K562 (cell line): Measurements from ENCODE around the gene WDR62. TPM values are rescaled to one million over a fixed set of nuclear protein-coding genes. Genes with fewer than 3 reads are reported as not detected.
A peak's percentile ranks its signal among the peaks of the same experiment; 100 is the strongest.

Source experiments
- BRD9 ChIP-seq: fragments of 450-650 bp; IDR thresholded peaks from 2 replicates; pipeline ENCODE4 v1.6.1; 2018; ENCODE audit warnings: low read depth; ENCODE audit not compliant: partially characterized antibody
- CBX1 ChIP-seq: sonication (generic); IDR thresholded peaks from 2 replicates; pipeline ENCODE4 v1.6.1; 2016; ENCODE audit warnings: antibody characterized with exemption, low read depth, mild to moderate bottlenecking
- FOXM1 ChIP-seq, 2 experiments: fragments of 450-650 bp in 1 of 2; sonication (generic) in 1 of 2; formaldehyde crosslinking in 1 of 2; IDR thresholded peaks; 2 replicates each; pipeline versions ENCODE4 v1.6.1 to v1.9.0; 2017 to 2022; ENCODE audit warnings: low read depth in 2 of 2, mild to moderate bottlenecking in 2 of 2, missing genetic modification reagents in 1 of 2, moderate library complexity in 1 of 2
- HIVEP1 ChIP-seq: fragments of 250-450 bp; sonication (Bioruptor Pico); IDR thresholded peaks from 2 replicates; pipeline ENCODE4 v1.4.0; 2020; ENCODE audit warnings: mild to moderate bottlenecking
- KDM2B ChIP-seq: fragments of 250-450 bp; sonication (Bioruptor Pico); IDR thresholded peaks from 2 replicates; pipeline ENCODE4 v1.8.0; 2021; ENCODE audit warnings: mild to moderate bottlenecking, moderate library complexity
- KHSRP ChIP-seq: fragments of 450-650 bp; IDR thresholded peaks from 2 replicates; pipeline ENCODE4 v1.6.1; 2017
- MEF2D ChIP-seq: conservative IDR thresholded peaks from 2 replicates; pipeline ENCODE4 v1.6.1; 2016; ENCODE audit warnings: low read depth, missing genetic modification characterization, missing compliant biosample characterization
- PREB ChIP-seq: sonication (generic); formaldehyde crosslinking; IDR thresholded peaks from 2 replicates; pipeline ENCODE4 v1.8.1; 2023; ENCODE audit warnings: mild to moderate bottlenecking, missing genetic modification reagents
- YY1 ChIP-seq, 3 experiments: IDR thresholded peaks; 2 replicates each; pipeline ENCODE4 v1.6.1; 2011; ENCODE audit warnings: low read length in 2 of 3, mild to moderate bottlenecking in 2 of 3, moderate library complexity in 2 of 3, borderline replicate concordance in 1 of 3, control low read depth in 1 of 3, low read depth in 1 of 3; ENCODE audit not compliant: insufficient read depth in 3 of 3, insufficient replicate concordance in 2 of 3, control insufficient read depth in 1 of 3, insufficient read length in 1 of 3; ENCODE audit errors: extremely low read depth in 1 of 3
- ZBTB2 ChIP-seq: fragments of 450-650 bp; IDR thresholded peaks from 2 replicates; pipeline ENCODE4 v1.6.1; 2016; ENCODE audit warnings: antibody characterized with exemption
- ZHX1 ChIP-seq: fragments of 150-350 bp; conservative IDR thresholded peaks from 2 replicates; pipeline ENCODE4 v1.6.1; 2014; ENCODE audit warnings: low read length
- ZNF197 ChIP-seq: fragments of 200-800 bp; sonication (Bioruptor generic); IDR thresholded peaks from 2 replicates; pipeline ENCODE4 v1.6.1; 2016; ENCODE audit warnings: low read depth, missing genetic modification characterization, missing compliant biosample characterization
- ZNF212 ChIP-seq: fragments of 450-650 bp; formaldehyde crosslinking; IDR thresholded peaks from 2 replicates; pipeline ENCODE4 v1.4.0; 2020; ENCODE audit warnings: mild to moderate bottlenecking
- ZNF232 ChIP-seq: sonication (generic); formaldehyde crosslinking; IDR thresholded peaks from 2 replicates; pipeline ENCODE4 v1.8.0; 2022; ENCODE audit warnings: mild to moderate bottlenecking, missing genetic modification reagents
- ZNF384 ChIP-seq: IDR thresholded peaks from 2 replicates; pipeline ENCODE4 v1.6.1; 2012; ENCODE audit warnings: low read depth, low read length, improper control_type of control experiment
- ZNF76 ChIP-seq: fragments of 250-450 bp; sonication (Bioruptor Pico); IDR thresholded peaks from 2 replicates; pipeline ENCODE4 v1.4.0; 2020; ENCODE audit warnings: mild to moderate bottlenecking, moderate library complexity, borderline replicate concordance
- ZNF778 ChIP-seq: fragments of 450-650 bp; formaldehyde crosslinking; IDR thresholded peaks from 2 replicates; pipeline ENCODE4 v1.4.0; 2020; ENCODE audit warnings: mild to moderate bottlenecking, moderate library complexity
- polyA plus RNA-seq, 8 experiments: library from polyadenylated mRNA; depleted of rRNA in 4 of 8; stranded (reverse) in 5 of 8; unstranded in 3 of 8; fragments of >200 nt; fragmentation: Nextera tagmentation in 2 of 8; fragmentation: Illumina TruSeq in 1 of 8; extraction: Ambion mirVana in 2 of 8; extraction: Trizol in 1 of 8; gene quantifications; 2 replicates each; pipeline versions ENCODE4 v1.2.1 to v1.2.3, GENCODE V29; 2011 to 2014; ENCODE audit warnings: inconsistent platforms in 1 of 8, missing spikeins in 1 of 8
- total RNA-seq, 7 experiments: library from RNA; depleted of rRNA in 6 of 7; stranded (reverse); fragments of >200 nt in 6 of 7; fragmentation: Illumina TruSeq in 2 of 7; extraction: Trizol in 2 of 7; gene quantifications; 2 replicates each; pipeline versions ENCODE4 v1.2.1 to v1.2.3, GENCODE V29; 2011 to 2021; ENCODE audit warnings: low replicate concordance in 1 of 7
- TF ChIP-seq, protein P1 (sequence below): fragments of 250-450 bp; sonication (Bioruptor Pico); IDR thresholded peaks from 2 replicates; pipeline ENCODE4 v1.8.0; 2022; ENCODE audit warnings: moderate library complexity, mild to moderate bottlenecking, inconsistent platforms
- TF ChIP-seq, protein P2 (sequence below): fragments of 250-450 bp; sonication (Bioruptor Pico); IDR thresholded peaks from 2 replicates; pipeline ENCODE4 v1.8.0; 2021; ENCODE audit warnings: borderline replicate concordance, mild to moderate bottlenecking, moderate library complexity; ENCODE audit not compliant: poor library complexity, severe bottlenecking

Gene WDR62
- total and polyA plus RNA-seq, 9 of the 15 experiments (the other 6 are each of a cell fraction or from before 2014, with no cell fraction given): 0.35 to 32.8 (median 14.4) TPM

DNA sequence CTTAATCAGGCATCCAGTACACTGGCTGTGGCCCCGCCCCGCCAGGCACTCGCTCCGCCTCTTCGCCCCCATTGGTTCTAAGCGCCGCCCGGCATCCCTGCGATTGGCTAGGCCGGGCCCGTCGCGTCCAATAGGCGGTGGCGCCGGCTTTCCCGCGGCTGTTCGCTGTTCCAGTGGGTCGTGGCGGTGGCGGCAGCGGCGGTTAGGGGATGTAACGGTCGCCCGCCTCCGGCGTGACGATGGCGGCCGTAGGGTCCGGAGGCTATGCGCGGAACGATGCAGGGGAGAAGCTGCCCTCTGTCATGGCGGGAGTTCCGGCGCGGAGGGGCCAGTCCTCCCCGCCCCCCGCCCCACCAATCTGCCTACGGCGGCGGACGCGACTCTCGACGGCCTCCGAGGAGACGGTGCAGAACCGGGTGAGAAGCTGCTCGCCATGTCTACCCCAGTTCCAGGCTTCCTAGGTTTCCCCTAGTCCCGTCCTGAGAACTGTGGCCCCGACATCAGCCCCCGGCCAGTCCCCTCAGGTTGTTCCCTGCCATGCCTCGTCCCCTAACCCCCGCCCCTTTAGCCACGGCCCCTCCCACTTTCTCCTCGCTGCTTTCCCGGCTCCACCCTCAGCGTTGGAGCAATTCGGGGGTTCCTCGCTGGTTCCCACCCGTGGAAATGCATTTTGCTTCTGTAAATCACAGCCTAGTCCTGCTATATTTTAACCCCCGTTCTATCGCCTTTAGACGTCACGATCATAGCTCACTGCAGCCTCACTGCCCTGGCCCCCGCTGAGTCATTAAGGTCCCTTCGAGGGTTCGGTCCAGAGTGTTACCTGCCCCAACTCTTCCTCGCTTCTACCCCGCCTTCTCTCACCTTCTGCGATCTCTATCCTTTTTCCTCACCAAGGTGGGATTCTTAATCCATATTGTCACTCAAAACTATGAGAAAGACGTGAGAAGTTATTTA, at the start of gene WDR62 (continued):
- TF ChIP-seq ZNF384 (no peak), ZNF778 (CRISPR knock-in tag) (no peak), ZNF232 (CRISPR knock-in tag) (no peak), YY1 (IDR thresholded peaks at IDR 0.05; ENCODE audit: borderline replicate concordance in 1 of 3, control insufficient read depth in 1 of 3, extremely low read depth in 1 of 3, insufficient read depth in 3 of 3, insufficient read length in 1 of 3, insufficient replicate concordance in 2 of 3, low read depth in 1 of 3, low read length in 2 of 3) (peak; percentile 11 to 78 (median 37)), ZNF212 (no peak), KHSRP (no peak), ZHX1 (no peak), ZNF197 (CRISPR knock-in tag) (no peak), FOXM1 (IDR thresholded peaks at IDR 0.05; ENCODE audit: low read depth) (peak; percentile 91), FOXM1 (CRISPR knock-in tag; IDR thresholded peaks at IDR 0.05; ENCODE audit: low read depth) (peak; percentile 89; the same call in 1 of the 2 replicates), KDM2B (CRISPR knock-in tag) (no peak), ZBTB2 (no peak), MEF2D (no peak), CBX1 (no peak), HIVEP1 (CRISPR knock-in tag) (no peak), ZNF76 (CRISPR knock-in tag) (no peak), PREB (CRISPR knock-in tag) (no peak), BRD9 (no peak)
- TF ChIP-seq, protein P1, sequence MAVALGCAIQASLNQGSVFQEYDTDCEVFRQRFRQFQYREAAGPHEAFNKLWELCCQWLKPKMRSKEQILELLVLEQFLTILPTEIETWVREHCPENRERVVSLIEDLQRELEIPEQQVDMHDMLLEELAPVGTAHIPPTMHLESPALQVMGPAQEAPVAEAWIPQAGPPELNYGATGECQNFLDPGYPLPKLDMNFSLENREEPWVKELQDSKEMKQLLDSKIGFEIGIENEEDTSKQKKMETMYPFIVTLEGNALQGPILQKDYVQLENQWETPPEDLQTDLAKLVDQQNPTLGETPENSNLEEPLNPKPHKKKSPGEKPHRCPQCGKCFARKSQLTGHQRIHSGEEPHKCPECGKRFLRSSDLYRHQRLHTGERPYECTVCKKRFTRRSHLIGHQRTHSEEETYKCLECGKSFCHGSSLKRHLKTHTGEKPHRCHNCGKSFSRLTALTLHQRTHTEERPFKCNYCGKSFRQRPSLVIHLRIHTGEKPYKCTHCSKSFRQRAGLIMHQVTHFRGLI (CRISPR knock-in tag): no peak
- TF ChIP-seq, protein P2, sequence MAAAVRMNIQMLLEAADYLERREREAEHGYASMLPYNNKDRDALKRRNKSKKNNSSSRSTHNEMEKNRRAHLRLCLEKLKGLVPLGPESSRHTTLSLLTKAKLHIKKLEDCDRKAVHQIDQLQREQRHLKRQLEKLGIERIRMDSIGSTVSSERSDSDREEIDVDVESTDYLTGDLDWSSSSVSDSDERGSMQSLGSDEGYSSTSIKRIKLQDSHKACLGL (CRISPR knock-in tag): no peak
